ENCODE results near the gene XXYLT1. TPM values are rescaled to one million over a fixed set of nuclear protein-coding genes. Genes with fewer than 3 reads are reported as not detected.
"Not testable (repeated sequence)": the region's sequence is repeated elsewhere in the genome, so short reads cannot be mapped to it uniquely, and the experiment has no call there.

Gene XXYLT1
- total RNA-seq, 1 experiment from 2014 or later, result 35.7 TPM

DNA sequence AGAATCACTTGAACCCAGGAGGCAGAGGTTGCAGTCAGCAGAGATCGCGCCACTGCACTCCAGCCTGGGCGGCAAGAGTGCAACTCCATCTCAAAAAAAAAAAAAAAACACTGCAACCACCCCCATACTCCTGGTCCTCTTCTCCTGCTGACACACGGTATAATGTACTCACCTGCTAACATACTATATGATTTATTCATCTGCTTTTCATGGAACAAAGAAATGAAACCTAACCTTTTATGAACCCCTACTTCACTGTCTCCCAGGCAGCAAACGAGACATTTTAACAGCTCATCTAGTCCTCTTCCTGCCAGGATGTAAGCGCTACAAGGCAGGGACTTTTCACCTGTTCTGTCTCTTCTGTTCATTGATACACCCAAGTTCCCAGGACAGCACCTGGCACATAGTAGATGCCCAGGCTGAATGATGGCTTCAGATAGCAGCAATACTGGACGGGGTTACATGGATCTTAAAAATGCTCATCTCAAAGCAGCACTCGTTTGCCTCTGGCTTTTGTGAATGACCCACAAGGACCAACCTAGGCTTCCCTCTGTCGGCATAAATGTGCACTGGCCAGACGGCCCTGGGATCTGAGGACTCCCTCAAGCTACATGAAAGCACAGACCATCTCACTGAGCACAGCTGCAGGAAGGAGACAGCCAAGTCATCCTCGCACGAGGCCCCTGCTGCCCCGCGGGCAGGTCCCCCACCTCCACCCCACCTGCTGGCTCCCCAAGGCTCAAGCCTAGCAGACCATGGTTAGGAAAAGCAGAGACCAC, 20.3 kb downstream of the XXYLT1 start:
- DNase-seq (ENCODE audit: low spot score), result no peak

DNA sequence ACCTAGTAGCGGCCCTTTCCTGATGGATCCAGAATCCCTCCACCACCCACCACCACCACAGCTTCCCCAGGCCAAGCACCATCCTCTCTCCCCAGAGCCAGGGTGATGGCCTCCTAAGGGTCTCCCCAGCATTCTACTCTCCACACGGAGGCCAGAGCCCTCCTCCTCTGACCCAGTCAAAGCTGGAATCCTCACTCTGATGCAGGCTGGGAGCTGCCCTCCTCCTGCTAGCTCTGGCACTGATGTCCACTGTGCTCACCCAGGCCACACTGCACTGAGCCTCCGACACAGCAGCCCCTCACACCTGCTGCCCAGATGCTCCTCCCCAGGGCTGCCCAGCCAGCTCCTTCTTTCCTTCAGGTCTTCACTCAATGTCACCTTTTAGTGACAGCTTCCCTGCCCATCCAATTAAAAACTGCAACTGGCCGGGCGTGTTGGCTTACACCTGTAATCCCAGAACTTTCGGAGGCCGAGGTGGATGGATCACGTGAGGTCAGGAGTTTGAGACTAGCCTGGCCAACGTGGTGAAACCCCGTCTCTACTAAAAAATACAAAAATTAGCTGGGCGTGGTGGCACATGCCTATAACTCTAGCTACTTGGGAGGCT, 21.0 kb downstream of the XXYLT1 start:
- DNase-seq (ENCODE audit: low spot score), result no peak

DNA sequence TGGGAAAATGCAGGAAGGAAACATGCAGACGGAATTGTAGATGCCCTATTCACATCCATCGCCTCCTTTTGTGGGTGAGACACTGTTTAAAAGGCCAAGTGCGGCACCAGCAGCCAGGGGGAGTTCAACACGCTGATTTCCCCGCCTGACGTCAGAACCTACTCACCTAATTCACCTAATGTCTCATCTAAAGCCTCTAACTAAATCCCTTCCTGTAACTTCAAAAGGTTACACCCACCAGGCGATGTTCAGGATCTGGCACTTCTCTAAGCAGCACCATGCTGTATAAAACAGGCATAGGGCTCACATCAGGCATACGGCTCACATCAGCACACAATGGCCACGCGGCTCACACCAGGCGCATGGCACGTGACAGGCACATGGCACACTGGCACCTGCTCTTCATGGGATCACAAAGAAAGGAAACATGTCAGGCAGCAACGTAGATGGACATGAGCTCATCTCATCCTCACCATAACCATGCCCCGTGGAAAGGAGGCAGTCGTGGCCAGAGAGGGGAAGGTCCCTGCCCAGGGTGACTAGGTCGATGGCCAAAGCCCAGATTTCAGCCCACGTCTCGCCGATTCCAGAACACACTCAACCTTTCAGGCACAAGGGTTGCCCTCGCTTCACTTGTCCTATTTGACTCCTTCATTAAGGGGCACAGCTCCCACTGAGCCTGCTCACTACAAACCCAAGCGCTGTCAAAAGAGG, 21.7 kb downstream of the XXYLT1 start:
- DNase-seq (ENCODE audit: low spot score), result no peak

DNA sequence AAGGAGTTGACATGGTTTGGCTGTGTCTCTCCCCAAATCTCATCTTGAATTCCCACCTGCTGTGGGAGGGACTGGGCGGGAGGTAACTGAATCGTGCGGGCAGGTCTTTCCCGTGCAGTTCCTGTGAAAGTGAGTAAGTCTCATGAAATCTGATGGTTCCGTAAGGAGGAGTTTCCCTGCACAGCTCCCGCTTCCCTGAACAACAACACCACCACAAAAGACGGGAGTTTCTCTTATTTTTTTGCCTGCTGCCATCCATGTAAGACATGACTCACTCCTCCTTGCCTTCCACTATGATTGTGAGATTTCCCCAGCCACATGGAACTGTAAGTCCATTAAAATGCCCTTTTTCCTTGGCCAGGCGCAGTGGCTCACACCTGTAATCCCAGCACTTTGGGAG, 22.7 kb downstream of the XXYLT1 start:
- DNase-seq (ENCODE audit: low spot score), result no peak

DNA sequence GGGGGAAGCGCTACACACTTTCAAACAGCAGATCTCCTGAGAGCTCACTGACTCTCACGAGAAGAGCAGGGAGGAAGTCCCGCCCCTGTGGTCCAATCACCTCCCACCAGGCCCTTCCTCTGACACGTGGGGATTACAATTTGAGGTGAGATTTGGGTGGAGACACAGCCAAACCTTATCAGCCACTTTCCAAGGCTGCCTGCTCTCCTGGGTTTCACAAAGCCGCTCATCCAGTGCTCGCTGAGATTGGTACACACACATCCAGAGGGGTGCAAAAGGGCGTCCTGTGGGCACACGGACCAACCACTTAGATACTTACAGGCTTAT, 23.1 kb downstream of the XXYLT1 start:
- no peak for DNase-seq (ENCODE audit: low spot score)

DNA sequence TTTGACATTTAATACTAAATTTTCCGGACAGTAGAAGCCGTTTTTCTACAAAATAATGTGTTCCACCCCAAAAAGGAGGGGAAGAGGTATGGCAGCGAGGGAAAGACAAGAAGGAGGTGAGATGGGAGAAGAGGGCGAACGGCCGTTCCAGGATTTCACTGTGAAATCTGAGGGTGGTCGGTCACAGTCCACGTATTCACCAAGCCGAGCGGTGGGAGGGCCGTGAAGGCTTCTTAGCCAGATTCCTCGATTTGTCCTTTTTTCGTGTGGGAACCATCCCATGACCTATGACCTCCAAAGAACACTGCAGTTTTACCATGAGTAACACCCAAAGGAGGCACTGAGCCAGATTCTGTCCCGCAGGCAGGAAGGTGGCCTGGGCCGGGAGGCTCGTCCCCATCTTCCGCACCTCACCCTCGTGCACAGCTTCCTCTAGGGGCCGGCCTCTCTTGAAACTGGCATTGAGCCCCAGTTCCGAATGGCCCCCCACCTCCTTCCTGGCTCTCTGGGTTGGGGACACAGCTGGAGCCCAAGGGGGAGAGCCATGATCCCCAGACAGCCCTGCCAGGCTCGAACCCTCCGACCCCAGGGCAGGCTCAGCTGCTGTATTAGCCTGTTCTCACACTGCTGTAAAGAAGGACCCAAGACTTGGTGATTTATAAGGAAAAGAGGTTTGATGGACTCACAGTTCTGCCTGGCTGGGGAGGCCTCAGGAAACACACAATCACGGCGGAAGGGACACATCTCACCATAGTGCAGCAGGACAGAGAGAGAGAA, 23.7 kb downstream of the XXYLT1 start:
- no peak for DNase-seq (ENCODE audit: low spot score)

DNA sequence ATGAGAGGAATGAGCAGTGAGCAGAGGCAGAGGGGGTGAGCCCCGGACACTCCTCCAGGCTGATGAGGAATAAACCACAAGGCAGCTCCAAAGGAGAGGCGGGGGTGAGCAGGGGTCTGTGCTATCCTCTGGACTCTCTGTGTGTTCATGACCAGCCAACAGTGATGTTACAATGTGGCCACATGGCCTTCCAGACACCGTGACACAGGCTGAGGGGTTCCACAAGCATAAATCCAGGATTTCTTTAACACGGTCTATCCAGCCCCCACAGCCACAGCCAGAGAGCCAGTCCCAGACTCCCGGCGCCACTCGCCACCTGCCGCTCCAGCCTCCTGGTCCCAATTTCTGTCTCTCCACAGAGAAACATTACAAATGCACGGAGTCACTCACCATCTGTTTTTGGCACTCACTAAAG, 24.4 kb downstream of the XXYLT1 start:
- DNase-seq (ENCODE audit: low spot score), result no peak

DNA sequence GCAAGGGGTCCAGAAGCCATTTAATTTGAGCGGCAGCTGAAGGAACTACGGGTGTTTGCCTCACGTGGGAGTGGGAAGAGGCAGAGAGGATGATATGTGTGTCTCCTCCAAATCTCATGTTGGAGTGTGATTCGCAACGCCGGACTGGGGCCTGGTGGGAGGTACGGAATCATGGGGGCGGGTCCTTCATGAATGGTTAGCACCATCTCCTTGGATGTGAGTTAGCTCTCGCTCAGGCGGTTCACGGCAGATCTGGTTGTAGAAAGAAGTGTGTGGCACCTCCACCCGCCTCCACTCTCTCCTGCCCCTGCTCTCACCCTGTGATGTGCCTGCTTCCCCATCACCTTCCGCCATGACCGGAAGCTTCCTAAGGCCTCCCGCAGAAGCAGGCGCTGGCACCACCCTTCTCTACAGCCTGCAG, 25.4 kb downstream of the XXYLT1 start:
- DNase-seq (ENCODE audit: low spot score), result no peak

DNA sequence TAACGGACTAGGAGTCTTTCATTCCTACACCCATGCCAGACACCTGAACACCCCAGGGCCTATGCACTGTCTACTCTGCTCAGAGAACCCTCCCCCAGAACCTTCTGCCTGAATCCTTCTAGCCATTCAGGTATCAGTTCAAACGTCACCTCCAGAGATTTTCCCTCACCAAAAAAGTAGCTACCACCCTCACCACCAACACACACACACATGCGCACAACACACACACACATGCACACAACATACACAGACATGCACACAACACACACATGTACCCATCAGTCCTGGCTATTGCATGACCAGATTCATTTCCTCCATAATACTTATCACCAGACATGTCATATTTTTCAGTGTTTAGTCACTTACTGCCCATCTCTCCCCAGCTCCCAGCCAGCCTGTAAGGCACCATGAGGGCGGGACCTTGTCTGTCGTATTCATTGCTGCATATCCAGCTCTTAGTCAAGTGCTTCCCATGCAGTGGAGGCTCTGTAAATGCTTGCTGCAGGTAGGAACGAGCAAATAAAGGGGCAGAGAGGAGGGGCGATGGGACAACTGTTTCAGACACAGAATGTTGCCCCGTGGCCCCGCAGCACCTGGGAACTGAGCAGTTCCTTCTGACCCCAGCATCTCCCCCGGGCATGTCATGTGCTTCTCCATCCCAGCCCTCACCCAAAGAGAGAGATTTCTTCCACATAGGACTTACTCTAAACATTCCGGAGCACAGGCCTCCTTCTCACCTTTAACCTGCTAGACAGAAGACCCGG, 29.2 kb downstream of the XXYLT1 start:
- no peak for DNase-seq (ENCODE audit: low spot score)

DNA sequence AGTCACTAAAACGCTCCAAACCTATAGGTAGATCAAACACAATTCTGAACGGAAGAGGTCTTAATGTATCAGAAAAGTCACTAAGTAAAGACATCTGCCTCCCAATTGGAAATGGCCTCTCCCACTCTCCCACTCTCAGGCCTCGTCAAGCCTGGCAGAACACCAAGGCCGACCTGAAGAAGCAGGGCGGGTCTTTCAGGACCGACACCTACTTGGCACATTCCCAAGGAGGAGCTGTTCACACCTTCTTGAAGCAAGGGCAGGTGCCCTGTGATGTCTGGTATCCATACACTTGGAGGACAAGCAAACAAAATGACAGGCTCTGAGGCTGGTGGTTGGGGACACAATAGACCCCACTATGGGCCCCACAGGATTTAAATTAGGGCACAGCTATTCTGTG, 30.0 kb downstream of the XXYLT1 start:
- DNase-seq (ENCODE audit: low spot score), result no peak

DNA sequence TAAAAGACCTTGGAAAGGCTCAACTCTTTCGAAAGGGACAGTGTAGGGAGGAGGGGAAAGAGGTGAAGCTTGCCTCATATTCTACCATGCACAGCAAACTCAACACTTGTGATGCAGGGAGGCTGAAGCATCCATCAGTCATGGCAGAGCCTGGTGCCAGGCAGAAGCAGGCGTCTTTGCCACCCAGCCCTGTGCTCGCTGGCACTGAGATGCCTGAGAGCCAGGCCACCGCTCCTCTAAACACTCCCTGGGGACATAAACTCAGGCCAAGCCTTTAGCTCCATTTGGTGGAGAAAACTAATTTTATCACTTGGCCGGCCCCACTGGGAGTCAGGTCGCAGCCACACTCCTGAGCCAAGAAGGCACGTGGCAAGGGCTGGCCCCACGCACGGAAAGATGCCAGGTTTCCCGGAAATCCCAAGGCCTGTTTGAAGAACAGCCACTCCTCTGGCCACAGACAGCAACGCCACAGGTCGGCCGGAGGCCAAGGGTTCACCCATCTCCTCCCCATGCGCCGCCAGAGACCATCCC, 30.7 kb downstream of the XXYLT1 start:
- DNase-seq (ENCODE audit: low spot score), result no peak

DNA sequence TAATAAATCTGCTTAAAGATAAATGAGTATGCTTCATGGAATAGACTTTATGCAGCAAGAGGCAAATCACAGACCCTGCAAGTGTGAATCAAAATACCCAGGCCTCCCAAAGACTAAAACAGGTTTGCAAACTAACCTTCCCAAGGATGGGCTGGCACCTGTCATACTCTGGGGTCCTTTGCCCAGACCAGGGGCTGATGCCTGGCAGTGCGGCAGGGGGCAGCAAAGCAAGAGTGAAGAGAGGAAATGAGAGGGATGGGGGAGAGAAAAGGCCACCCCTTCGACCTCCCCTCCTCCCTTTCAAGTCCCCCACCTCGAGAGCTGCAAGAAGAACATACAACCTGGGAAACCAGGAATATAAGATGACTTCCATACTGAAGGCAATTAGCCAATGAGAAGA, 31.8 kb downstream of the XXYLT1 start:
- DNase-seq (ENCODE audit: low spot score), result no peak

DNA sequence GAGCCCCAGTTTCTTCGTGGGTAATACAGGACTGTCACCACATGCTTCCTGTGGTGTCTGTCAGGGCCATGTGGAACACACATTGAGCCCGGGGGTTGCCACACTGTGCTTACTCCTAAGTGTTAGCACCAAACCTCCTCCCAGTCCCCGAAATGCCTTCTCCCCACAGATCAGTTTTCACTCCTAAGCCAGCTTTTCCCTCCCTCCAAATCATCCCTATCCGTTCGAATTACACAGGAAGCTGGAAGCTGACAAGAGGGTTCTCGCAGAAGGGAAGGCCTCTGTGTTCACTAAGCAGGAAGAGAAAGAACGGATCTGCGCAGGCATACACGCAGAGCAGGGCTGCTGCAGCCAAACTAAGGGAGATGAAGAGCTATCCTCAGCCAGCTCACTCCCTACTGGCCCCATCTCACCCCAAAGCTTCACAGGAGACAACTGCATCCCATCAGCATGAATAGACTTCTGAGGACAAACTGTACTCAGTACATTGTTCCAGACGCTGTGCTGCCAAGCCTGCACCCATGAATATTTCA, 32.3 kb downstream of the XXYLT1 start:
- DNase-seq (ENCODE audit: low spot score), result no peak

DNA sequence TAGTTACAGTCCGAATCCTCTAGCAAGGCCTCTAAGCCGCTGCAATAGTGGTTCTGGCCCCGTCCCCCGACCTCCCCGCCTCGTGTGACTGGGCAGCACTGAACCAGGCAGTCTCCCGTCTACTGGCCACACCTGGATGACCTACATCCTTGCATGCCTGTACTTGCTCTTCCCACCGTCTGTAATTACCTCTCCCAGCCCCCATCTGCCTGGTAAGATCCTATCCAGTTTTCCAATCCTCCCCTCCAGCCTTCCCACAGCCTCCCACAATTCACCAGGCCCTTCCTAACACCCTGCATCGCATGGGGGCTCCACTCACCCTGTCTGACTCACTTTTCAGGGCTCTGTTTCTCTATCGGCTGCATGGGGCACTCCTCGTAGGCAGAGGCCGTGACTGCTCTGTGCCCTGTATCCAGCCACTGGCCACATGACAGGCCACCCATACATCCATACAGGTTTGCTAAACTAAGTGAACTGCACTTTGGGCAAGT, 32.8 kb downstream of the XXYLT1 start:
- DNase-seq (ENCODE audit: low spot score), result no peak

DNA sequence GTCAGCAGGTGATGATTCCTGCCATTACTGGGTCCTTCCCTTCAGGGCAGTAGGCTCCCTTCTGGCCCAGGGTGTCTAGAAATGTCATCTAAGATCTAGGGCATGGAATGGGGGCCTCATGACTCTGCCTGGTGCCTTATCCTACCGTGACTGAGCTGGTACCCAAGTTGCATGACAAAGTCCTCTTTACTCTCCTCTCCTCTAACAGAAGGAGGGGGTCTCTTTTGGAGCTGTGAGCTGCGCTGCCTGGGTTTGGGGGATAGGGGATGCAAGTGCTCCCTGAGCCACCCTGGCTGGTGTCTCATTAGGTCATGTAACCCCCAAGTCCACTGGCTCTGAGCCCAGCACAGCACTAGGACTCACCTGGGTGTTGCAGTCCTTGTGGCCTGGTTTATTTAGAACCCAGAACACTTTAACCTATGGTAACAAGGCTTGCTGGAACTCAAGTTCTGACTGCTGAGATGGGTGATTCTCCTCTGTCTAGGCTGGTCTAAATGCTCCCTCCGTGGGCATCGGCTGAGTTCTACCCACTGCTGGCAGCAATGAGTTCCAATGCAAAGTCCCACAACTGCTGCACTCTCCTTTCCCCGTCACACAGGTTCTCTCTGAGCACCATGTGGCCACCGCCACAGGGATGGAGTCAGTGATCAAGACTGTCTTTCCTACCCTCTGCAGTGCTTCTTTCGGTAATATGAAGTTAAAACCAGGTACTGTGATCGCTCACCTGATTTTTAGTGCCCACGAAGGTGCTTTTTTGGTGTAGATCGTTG, 34.0 kb downstream of the XXYLT1 start:
- no peak for DNase-seq (ENCODE audit: low spot score)

DNA sequence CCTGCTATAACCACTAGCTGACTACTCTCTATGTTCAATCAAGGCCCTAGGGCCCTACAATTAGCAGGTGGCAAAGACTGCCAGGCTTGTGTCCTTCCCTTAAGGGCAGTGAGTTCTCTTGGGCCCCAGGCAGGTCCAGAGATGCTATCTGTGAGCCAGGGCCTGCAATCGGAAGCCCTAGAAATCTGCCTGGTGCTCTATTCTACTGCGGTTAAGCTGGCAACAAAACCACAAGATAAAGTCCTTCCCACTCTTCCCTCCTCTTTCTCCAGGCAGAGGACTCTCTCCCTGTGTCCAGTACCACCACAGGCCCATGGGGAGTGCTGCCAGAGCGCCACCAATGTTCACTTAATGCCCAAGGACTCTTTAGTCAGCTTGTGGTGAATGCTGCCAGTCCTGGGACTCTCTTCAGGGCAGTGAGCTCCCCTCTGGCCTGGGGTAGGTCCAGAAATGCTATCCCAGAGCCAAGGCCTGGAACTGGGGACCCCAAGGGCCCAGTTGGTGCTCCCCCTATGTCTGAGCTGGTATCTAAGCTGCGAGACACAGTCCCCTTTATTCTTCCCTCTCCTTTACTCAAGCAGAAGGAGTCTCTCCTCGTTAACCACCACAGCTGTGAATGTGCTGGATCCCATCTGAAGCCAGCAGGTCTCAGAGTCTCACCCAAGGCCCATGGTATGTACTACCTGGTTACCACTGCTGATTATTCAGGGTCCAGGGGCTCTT, 34.7 kb downstream of the XXYLT1 start:
- no peak for DNase-seq (ENCODE audit: low spot score)

DNA sequence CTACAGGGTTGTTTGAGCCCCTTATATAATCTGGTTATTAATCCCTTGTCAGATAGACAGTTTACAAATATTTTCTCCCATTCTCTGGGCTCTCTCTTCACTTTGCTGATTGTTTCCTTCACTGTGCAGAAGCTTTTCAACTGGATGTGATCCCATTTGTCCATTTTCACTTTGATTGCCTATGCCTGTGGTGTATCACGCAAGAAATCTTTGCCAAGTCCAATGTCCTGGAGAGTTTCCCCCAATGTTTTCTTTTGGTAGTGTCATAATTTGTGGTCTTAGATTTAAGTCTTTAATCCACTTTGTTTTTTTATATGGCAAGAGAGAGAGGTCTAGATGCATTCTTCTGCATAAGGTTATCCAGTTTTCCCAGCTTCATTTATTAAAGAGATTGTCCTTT, 40.7 kb downstream of the XXYLT1 start:
- DNase-seq (ENCODE audit: low spot score), result no peak

DNA sequence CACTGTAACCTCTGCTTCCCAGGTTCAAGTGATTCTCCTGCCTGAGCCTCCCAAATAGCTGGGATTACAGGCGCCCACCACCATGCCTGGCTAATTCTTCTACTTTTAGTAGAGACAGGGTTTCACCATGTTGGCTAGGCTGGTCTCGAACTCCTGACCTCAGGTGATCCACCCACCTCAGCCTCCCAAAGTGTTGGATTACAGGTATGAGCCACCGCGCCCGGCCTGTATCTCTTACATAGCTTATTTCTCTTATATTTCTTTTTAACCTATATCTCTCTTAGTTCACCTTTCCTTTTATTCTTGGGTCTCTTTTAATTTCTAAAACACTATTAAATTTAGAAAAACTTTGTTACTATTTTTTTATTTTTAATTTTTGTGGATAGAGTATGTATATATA, 42.1 kb downstream of the XXYLT1 start:
- not testable (repeated sequence) for DNase-seq (ENCODE audit: low spot score)

DNA sequence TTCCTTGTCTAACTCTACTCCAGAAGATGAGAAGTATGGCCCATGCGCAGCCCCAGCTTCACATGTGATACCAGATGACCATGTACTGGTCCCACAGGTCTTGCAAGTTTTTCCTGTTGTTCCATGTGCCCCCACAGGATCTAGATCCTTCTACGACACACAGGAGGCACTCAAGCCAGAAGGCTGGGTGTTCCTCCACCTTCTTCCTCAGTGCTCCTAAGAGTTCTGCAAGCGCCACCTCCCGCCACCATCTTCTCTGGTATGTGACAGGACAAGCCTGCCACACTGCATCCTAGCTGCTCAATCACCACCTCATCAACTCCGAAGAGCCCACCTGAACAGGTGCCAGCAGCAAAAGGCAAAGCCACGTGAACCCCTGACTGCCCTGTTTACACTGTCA, 43.1 kb downstream of the XXYLT1 start:
- DNase-seq (ENCODE audit: low spot score), result no peak

Data from H4 (cell line).